ENCODE measurements around the gene FUT8. TPM values are rescaled to one million over a fixed set of nuclear protein-coding genes. Genes with fewer than 3 reads are reported as not detected.

FUT8 gene
- total and polyA plus RNA-seq, 8 donors, result 5.8 to 42.6 (median 20.3) TPM

- ATAC-seq, result no peak
- no peaks in the 10 kb centered on the region for H3K36me3 ChIP-seq
- H3K27me3 ChIP-seq, result no peaks in the 10 kb centered on the region
- WGBS, 2 donors, result 97% methylated on average over 4 of the region's 4 CpGs
- no peak for FAIRE-seq
- no peaks in the 10 kb centered on the region for H3K9me3 ChIP-seq
- DNase-seq, result no peak
- intact Hi-C loops (cut with DNase I), result no loop called here
- H3K4me3 ChIP-seq, result no peak overlapping the region
- no peaks in the 10 kb centered on the region for H3K4me1 ChIP-seq
- H3K27ac ChIP-seq, result no peak overlapping the region
- no peak for TF ChIP-seq CTCF (IDR thresholded peaks at IDR 0.05)
These were observed 65.5 kb downstream of the FUT8 start for GRCh38 chr14:65478017-65478416.

- Histone ChIP-seq H3K4me1 (no peaks in the 10 kb centered on the region), H3K27me3 (no peaks in the 10 kb centered on the region), H3K9me3 (no peaks in the 10 kb centered on the region), H3K4me3 (no peak overlapping the region), H3K27ac (no peak overlapping the region), H3K36me3 (no peaks in the 10 kb centered on the region)
- no peak for DNase-seq
- ATAC-seq, result no peak
- FAIRE-seq, result no peak
- no peak for TF ChIP-seq CTCF (IDR thresholded peaks at IDR 0.05)
- 88 to 97% methylated on average over 1 of the region's 1 CpG for whole genome bisulfite sequencing, 2 donors
- intact Hi-C loops (cut with DNase I), result no loop called here
These were observed 66.1 kb downstream of the FUT8 start for GRCh38 chr14:65478596-65478995.

GRCh38 chr14:65479386-65479785 lies 66.9 kb downstream of the FUT8 start:
- H3K27ac ChIP-seq, result no peak overlapping the region
- no peaks in the 10 kb centered on the region for H3K27me3 ChIP-seq
- ATAC-seq, result no peak
- no peak for DNase-seq
- intact Hi-C loops (cut with DNase I), result no loop called here
- no peak overlapping the region for H3K4me3 ChIP-seq
- no peak for TF ChIP-seq CTCF (IDR thresholded peaks at IDR 0.05)
- H3K4me1 ChIP-seq, result no peaks in the 10 kb centered on the region
- no peaks in the 10 kb centered on the region for H3K9me3 ChIP-seq
- FAIRE-seq, result no peak
- WGBS, 2 donors, result 96 to 100% methylated on average over 2 of the region's 2 CpGs
- H3K36me3 ChIP-seq, result no peaks in the 10 kb centered on the region

- intact Hi-C loops (cut with DNase I), result no loop called here
- Histone ChIP-seq H3K27ac (no peak overlapping the region), H3K27me3 (no peaks in the 10 kb centered on the region), H3K36me3 (no peaks in the 10 kb centered on the region), H3K4me1 (no peaks in the 10 kb centered on the region), H3K9me3 (no peaks in the 10 kb centered on the region), H3K4me3 (no peak overlapping the region)
- DNase-seq, result no peak
- no peak for FAIRE-seq
- peak in 1 of 4 donors; percentile 25 for ATAC-seq
- TF ChIP-seq CTCF (IDR thresholded peaks at IDR 0.05), result no peak
- 70 to 71% methylated on average over 4 of the region's 4 CpGs for WGBS, 2 donors
These were observed 70.4 kb downstream of the FUT8 start for GRCh38 chr14:65482757-65483438.

- H3K9me3 ChIP-seq, result no peaks in the 10 kb centered on the region
- H3K27me3 ChIP-seq, result no peaks in the 10 kb centered on the region
- no peak overlapping the region for H3K4me3 ChIP-seq
- H3K4me1 ChIP-seq, result no peaks in the 10 kb centered on the region
- no peaks in the 10 kb centered on the region for H3K36me3 ChIP-seq
- ATAC-seq (no peak), DNase-seq (no peak), FAIRE-seq (no peak)
- intact Hi-C loops (cut with DNase I), result no loop called here
- H3K27ac ChIP-seq, result no peak overlapping the region
- no peak for TF ChIP-seq CTCF (IDR thresholded peaks at IDR 0.05)
- 98% methylated on average over 4 of the region's 4 CpGs for WGBS, 2 donors
These were observed 71.1 kb downstream of the FUT8 start for GRCh38 chr14:65483647-65484046.

Data from pancreas (tissue), 10 donors.